HepG2 (cell line): Measurements from ENCODE around the gene GALK2. TPM values are rescaled to one million over a fixed set of nuclear protein-coding genes. Genes with fewer than 3 reads are reported as not detected.

ENCODE experiments used
- ATAC-seq: fragments of 200-7000 bp; cut with Tn5 transposase; 3 replicates; pipeline ENCODE4 v1.9.1; 2020; ENCODE audit warnings: mild to moderate bottlenecking, moderate library complexity
- BruUV-seq: library from RNA; stranded (reverse); fragments of 400-500 nt; replicated peaks from 2 replicates; lab custom pipeline; 2021; lab: Mats Ljungman, UMichigan
- CTCF ChIA-PET: fragments of 300-600 bp; formaldehyde crosslinking; extraction: SDS; loops from one replicate; lab custom pipeline; 2021; ENCODE audit warnings: low total read pairs, inconsistent platforms, low intra/inter-chr PET ratio; lab: Yijun Ruan, JAX
- POLR2A ChIA-PET: fragments of 350-600 bp; sonication (Branson Sonifier 250); formaldehyde crosslinking; loops from one replicate; lab custom pipeline; 2020; ENCODE audit warnings: antibody characterized with exemption, inconsistent platforms; lab: Yijun Ruan, JAX
- DNase-seq: peaks from one replicate; pipeline ENCODE4 v3.0.0-alpha.2; 2015; ENCODE audit warnings: low spot score
- FAIRE-seq: peaks from 3 replicates; lab custom pipeline; 2011; peaks lifted over from hg19 to GRCh38; lab: Jason Lieb, UNC
- H2AFZ ChIP-seq: one replicate; pipeline ENCODE4 v1.6.1; 2011; ENCODE audit warnings: low read length, inconsistent platforms
- H3K27ac ChIP-seq: fragments of 300-600 bp; 3 replicates; pipeline ENCODE4 v1.8.0; 2011; ENCODE audit warnings: mixed run types, mild to moderate bottlenecking, mixed read lengths, low read length, inconsistent platforms; ENCODE audit not compliant: insufficient read depth; ENCODE audit errors: extremely low read length
- H3K27me3 ChIP-seq, 2 experiments: fragments of 200-600 bp in 1 of 2; 2 replicates in 1 of 2; 3 replicates in 1 of 2; pipeline versions ENCODE4 v1.6.0 to v1.8.0; 2011; ENCODE audit warnings: low read length in 2 of 2, mild to moderate bottlenecking in 2 of 2, moderate library complexity in 2 of 2, inconsistent platforms in 1 of 2; ENCODE audit not compliant: insufficient read depth in 2 of 2, control insufficient read depth in 1 of 2
- H3K36me3 ChIP-seq, 2 experiments: fragments of 200-600 bp in 1 of 2; replicated peaks in 1 of 2; 2 replicates in 1 of 2; 3 replicates in 1 of 2; pipeline versions ENCODE4 v1.5.1 to v1.8.0; 2011; ENCODE audit warnings: low read length in 2 of 2, inconsistent platforms in 1 of 2; ENCODE audit not compliant: insufficient read depth in 2 of 2, control insufficient read depth in 1 of 2
- H3K4me1 ChIP-seq: 2 replicates; pipeline ENCODE4 v1.5.1; 2012; ENCODE audit warnings: low read length, inconsistent platforms; ENCODE audit not compliant: insufficient read depth
- H3K4me2 ChIP-seq: 2 replicates; pipeline ENCODE4 v1.6.0; 2011; ENCODE audit warnings: low read depth, low read length, inconsistent platforms
- H3K4me3 ChIP-seq, 3 experiments: fragments of 200-600 bp in 1 of 3; sonication (generic), shearing (Covaris generic) in 1 of 3; replicated peaks in 1 of 3; 2 replicates each; pipeline ENCODE4 v1.5.1; 2011 to 2016; ENCODE audit warnings: low read length in 3 of 3, inconsistent platforms in 2 of 3, low read depth in 2 of 3, mild to moderate bottlenecking in 2 of 3, control low read depth in 1 of 3, mixed read lengths in 1 of 3; ENCODE audit not compliant: insufficient read depth in 1 of 3
- H3K79me2 ChIP-seq: one replicate; pipeline ENCODE4 v1.6.1; 2011; ENCODE audit warnings: low read length, inconsistent platforms; ENCODE audit not compliant: insufficient read depth
- H3K9ac ChIP-seq: 2 replicates; pipeline ENCODE4 v1.6.0; 2011; ENCODE audit warnings: mild to moderate bottlenecking, low read depth, low read length, inconsistent platforms; ENCODE audit not compliant: insufficient read depth
- H3K9me3 ChIP-seq: 2 replicates; pipeline ENCODE4 v1.5.1; 2012; ENCODE audit warnings: mild to moderate bottlenecking, low read length
- H4K20me1 ChIP-seq: 2 replicates; pipeline ENCODE4 v1.6.0; 2011; ENCODE audit warnings: inconsistent platforms, mild to moderate bottlenecking, low read length, moderate library complexity; ENCODE audit not compliant: insufficient read depth
- ATAD3A ChIP-seq: sonication (generic); formaldehyde crosslinking; IDR thresholded peaks from 2 replicates; pipeline ENCODE4 v1.4.0; 2020; ENCODE audit warnings: missing genetic modification reagents
- CHCHD3 ChIP-seq: sonication (generic); formaldehyde crosslinking; IDR thresholded peaks from 2 replicates; pipeline ENCODE4 v1.8.0; 2022; ENCODE audit warnings: mild to moderate bottlenecking, missing genetic modification reagents, moderate library complexity
- EED ChIP-seq: sonication (generic); formaldehyde crosslinking; IDR thresholded peaks from 2 replicates; pipeline ENCODE4 v1.5.0; 2020; ENCODE audit warnings: mild to moderate bottlenecking, missing genetic modification reagents
- ERF ChIP-seq: IDR thresholded peaks from 2 replicates; pipeline ENCODE4 v1.6.1; 2018; ENCODE audit warnings: missing biosample characterization, missing genetic modification reagents
- GABPA ChIP-seq, 2 experiments: IDR thresholded peaks; 2 replicates each; pipeline ENCODE4 v1.6.1; 2011 to 2016; ENCODE audit warnings: low read depth in 2 of 2, low read length in 1 of 2, missing biosample characterization in 1 of 2, missing genetic modification characterization in 1 of 2
- HOXA3 ChIP-seq: sonication (generic); formaldehyde crosslinking; IDR thresholded peaks from 2 replicates; pipeline ENCODE4 v1.5.0; 2020; ENCODE audit warnings: missing genetic modification reagents
- KDM5B ChIP-seq: sonication (generic); formaldehyde crosslinking; IDR thresholded peaks from 2 replicates; pipeline ENCODE4 v1.4.0; 2020; ENCODE audit warnings: missing genetic modification reagents, mild to moderate bottlenecking, borderline replicate concordance
- KLF13 ChIP-seq: sonication (generic); formaldehyde crosslinking; IDR thresholded peaks from 2 replicates; pipeline ENCODE4 v1.4.0; 2020; ENCODE audit warnings: mild to moderate bottlenecking, missing genetic modification reagents
- RFXANK ChIP-seq: IDR thresholded peaks from 2 replicates; pipeline ENCODE4 v1.6.1; 2016
- TOPORS ChIP-seq: sonication (generic); formaldehyde crosslinking; IDR thresholded peaks from 2 replicates; pipeline ENCODE4 v1.8.0; 2023; ENCODE audit warnings: mild to moderate bottlenecking, missing genetic modification reagents
- YEATS4 ChIP-seq: sonication (generic); formaldehyde crosslinking; IDR thresholded peaks from 2 replicates; pipeline ENCODE4 v1.4.0; 2020; ENCODE audit warnings: missing genetic modification reagents, borderline replicate concordance
- ZNF274 ChIP-seq: sonication (generic); formaldehyde crosslinking; IDR thresholded peaks from 2 replicates; pipeline ENCODE4 v1.5.1; 2020; ENCODE audit warnings: mild to moderate bottlenecking, missing genetic modification reagents
- ZNF432 ChIP-seq: sonication (generic); formaldehyde crosslinking; IDR thresholded peaks from 2 replicates; pipeline ENCODE4 v1.5.0; 2020; ENCODE audit warnings: missing genetic modification reagents, mild to moderate bottlenecking, borderline replicate concordance
- ZNF446 ChIP-seq: sonication (generic); formaldehyde crosslinking; IDR thresholded peaks from 2 replicates; pipeline ENCODE4 v1.5.0; 2020; ENCODE audit warnings: mild to moderate bottlenecking, missing genetic modification reagents
- ZNF530 ChIP-seq: sonication (generic); formaldehyde crosslinking; IDR thresholded peaks from 2 replicates; pipeline ENCODE4 v1.5.0; 2020; ENCODE audit warnings: low read depth, mild to moderate bottlenecking, missing genetic modification reagents
- ZNF567 ChIP-seq: sonication (generic); formaldehyde crosslinking; IDR thresholded peaks from 2 replicates; pipeline ENCODE4 v1.8.1; 2023; ENCODE audit warnings: mild to moderate bottlenecking, missing genetic modification reagents, borderline replicate concordance
- WGBS: methylation state at CpG from one replicate; pipeline ENCODE4 v1.1.6; 2017; ENCODE audit warnings: low lambda C conversion rate; 5-methylcytosine and 5-hydroxymethylcytosine counted together
- in situ Hi-C: cut with HindIII; loops from 2 replicates; pipeline ENCODE4 v1.10.0; 2017; ENCODE audit warnings: low pct_unique_long_range_greater_than_20kb; ENCODE audit not compliant: extremely low pct_ligation_motif_present
- intact Hi-C: fragments of 100-400 bp; cut with micrococcal nuclease; formaldehyde crosslinking; loops from one replicate; pipeline ENCODE4 v1.10.0; 2022; ENCODE audit not compliant: unreplicated experiment
- polyA plus RNA-seq, 8 experiments: library from polyadenylated mRNA; depleted of rRNA in 3 of 8; stranded (reverse) in 7 of 8; unstranded in 1 of 8; fragments of >200 nt; fragmentation: Illumina TruSeq in 4 of 8; extraction: Trizol in 4 of 8; gene quantifications; 2 replicates each; pipeline versions ENCODE4 v1.2.1 to v1.2.3, GENCODE V29; 2011 to 2016; ENCODE audit warnings: low read depth in 4 of 8, missing spikeins in 1 of 8, mixed read lengths in 1 of 8; ENCODE audit not compliant: insufficient read depth in 1 of 8
- total RNA-seq, 5 experiments: library from RNA; depleted of rRNA; stranded (reverse); fragments of >200 nt; fragmentation: Illumina TruSeq; extraction: Trizol; gene quantifications; 2 replicates each; pipeline ENCODE4 v1.2.3, GENCODE V29; 2016; ENCODE audit warnings: low read depth in 1 of 5
- TF ChIP-seq, protein P1 (sequence below): sonication (generic); formaldehyde crosslinking; IDR thresholded peaks from 2 replicates; pipeline ENCODE4 v1.4.0; 2020; ENCODE audit warnings: missing genetic modification reagents, borderline replicate concordance
- TF ChIP-seq, protein P2 (sequence below): sonication (generic); formaldehyde crosslinking; IDR thresholded peaks from 2 replicates; pipeline ENCODE4 v1.8.0; 2022; ENCODE audit warnings: missing genetic modification reagents, mild to moderate bottlenecking, inconsistent platforms, borderline replicate concordance

GALK2 gene
- total and polyA plus RNA-seq, 2 of the 13 experiments (the other 11 are each of a cell fraction or from before 2014, with no cell fraction given), result 17.6 to 32.8 TPM

DNA sequence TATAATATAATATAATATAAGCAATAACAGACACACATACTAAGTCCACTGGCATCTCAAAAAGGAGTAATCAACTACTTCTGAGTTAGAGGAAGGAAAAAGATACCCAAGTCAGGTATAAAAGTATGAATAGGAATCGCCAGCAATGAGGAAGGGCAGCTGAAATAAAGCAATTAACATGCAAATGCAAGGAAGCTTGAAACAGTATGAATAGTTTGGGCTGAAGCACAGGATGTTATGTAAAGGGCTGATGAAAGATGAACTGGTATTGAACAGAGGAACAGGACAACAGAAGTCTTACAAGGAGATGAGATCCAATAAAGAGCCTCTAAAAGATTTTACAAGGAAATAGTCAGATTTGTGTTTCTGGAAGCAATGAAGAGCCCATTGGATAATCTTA is 21.7 kb upstream of the GALK2 start:
- no peak for FAIRE-seq
- H3K4me2 ChIP-seq, result no peak overlapping the region
- H3K27me3 ChIP-seq, result no peaks in the 10 kb centered on the region
- ATAC-seq, result no peak
- no peak overlapping the region for H2AFZ ChIP-seq
- in situ Hi-C loops (loop anchor here (10.0 kb wide), 1 partner anchor 283 kb away; no protein-coding TSS in a partner anchor), intact Hi-C loops (no loop called here)
- peaks cover 88% of the 10 kb centered on the region for H3K79me2 ChIP-seq
- peaks cover 50% of the 10 kb centered on the region for H4K20me1 ChIP-seq
- CTCF ChIA-PET, result no interaction called here
- WGBS, result 97% methylated on average over 1 of the region's 1 CpG
- BruUV-seq, result no TSS peak
- H3K9me3 ChIP-seq, result no peaks in the 10 kb centered on the region
- H3K27ac ChIP-seq, result no peak overlapping the region
- no peak for DNase-seq
- no peak overlapping the region for H3K4me3 ChIP-seq
- H3K36me3 ChIP-seq, result peaks cover 1 to 18% of the 10 kb centered on the region in 2 experiments; a peak in 4 of 5 replicates
- POLR2A ChIA-PET, result no interaction called here
- H3K4me1 ChIP-seq, result peaks cover 11% of the 10 kb centered on the region
- no peak overlapping the region for H3K9ac ChIP-seq
- TF ChIP-seq HOXA3 (CRISPR knock-in tag) (no peak), EED (no peak), GABPA (IDR thresholded peaks at IDR 0.05; ENCODE audit: low read depth, low read length) (no peak), GABPA (CRISPR knock-in tag; IDR thresholded peaks at IDR 0.05; ENCODE audit: low read depth) (no peak), ZNF530 (no peak), CHCHD3 (CRISPR knock-in tag) (no peak), ATAD3A (CRISPR knock-in tag) (no peak), ZNF567 (CRISPR knock-in tag) (no peak), KDM5B (no peak), ZNF446 (CRISPR knock-in tag) (no peak), ZNF274 (CRISPR knock-in tag) (no peak), YEATS4 (CRISPR knock-in tag) (no peak), KLF13 (CRISPR knock-in tag) (no peak), TOPORS (CRISPR knock-in tag) (no peak), ERF (CRISPR knock-in tag) (no peak), RFXANK (CRISPR knock-in tag) (no peak), ZNF432 (CRISPR knock-in tag) (no peak)
- TF ChIP-seq, protein P1, sequence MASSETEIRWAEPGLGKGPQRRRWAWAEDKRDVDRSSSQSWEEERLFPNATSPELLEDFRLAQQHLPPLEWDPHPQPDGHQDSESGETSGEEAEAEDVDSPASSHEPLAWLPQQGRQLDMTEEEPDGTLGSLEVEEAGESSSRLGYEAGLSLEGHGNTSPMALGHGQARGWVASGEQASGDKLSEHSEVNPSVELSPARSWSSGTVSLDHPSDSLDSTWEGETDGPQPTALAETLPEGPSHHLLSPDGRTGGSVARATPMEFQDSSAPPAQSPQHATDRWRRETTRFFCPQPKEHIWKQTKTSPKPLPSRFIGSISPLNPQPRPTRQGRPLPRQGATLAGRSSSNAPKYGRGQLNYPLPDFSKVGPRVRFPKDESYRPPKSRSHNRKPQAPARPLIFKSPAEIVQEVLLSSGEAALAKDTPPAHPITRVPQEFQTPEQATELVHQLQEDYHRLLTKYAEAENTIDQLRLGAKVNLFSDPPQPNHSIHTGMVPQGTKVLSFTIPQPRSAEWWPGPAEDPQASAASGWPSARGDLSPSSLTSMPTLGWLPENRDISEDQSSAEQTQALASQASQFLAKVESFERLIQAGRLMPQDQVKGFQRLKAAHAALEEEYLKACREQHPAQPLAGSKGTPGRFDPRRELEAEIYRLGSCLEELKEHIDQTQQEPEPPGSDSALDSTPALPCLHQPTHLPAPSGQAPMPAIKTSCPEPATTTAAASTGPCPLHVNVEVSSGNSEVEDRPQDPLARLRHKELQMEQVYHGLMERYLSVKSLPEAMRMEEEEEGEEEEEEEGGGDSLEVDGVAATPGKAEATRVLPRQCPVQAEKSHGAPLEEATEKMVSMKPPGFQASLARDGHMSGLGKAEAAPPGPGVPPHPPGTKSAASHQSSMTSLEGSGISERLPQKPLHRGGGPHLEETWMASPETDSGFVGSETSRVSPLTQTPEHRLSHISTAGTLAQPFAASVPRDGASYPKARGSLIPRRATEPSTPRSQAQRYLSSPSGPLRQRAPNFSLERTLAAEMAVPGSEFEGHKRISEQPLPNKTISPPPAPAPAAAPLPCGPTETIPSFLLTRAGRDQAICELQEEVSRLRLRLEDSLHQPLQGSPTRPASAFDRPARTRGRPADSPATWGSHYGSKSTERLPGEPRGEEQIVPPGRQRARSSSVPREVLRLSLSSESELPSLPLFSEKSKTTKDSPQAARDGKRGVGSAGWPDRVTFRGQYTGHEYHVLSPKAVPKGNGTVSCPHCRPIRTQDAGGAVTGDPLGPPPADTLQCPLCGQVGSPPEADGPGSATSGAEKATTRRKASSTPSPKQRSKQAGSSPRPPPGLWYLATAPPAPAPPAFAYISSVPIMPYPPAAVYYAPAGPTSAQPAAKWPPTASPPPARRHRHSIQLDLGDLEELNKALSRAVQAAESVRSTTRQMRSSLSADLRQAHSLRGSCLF (CRISPR knock-in tag), result no peak
- TF ChIP-seq, protein P2, sequence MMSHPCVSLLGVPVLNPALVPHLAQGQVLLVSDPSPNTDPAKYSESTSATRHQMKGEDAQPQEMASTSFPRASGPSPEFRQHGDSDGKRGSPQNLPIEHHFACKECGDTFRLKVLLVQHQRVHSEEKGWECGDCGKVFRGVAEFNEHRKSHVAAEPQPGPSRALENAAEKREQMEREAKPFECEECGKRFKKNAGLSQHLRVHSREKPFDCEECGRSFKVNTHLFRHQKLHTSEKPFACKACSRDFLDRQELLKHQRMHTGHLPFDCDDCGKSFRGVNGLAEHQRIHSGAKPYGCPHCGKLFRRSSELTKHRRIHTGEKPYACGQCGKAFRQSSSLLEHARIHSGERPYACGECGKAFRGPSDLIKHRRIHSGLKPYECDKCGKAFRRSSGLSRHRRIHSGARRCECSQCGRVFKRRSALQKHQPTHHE (CRISPR knock-in tag), result no peak
